Measurements from ENCODE around the gene OR51V1.
"Not testable (repeated sequence)": the region's sequence is repeated elsewhere in the genome, so short reads cannot be mapped to it uniquely, and the experiment has no call there.

OR51V1 gene

GRCh38 chr11:5200582-5200981 lies at the start of gene OR51V1:
TSS of gene OR51V1 (minus strand) at chr11:5200682. CDS start at chr11:5200682, 0 bp downstream.
- DNase-seq: no peak

- not testable (repeated sequence) for DNase-seq
These were observed 49.4 kb upstream of the OR51V1 start, which contains the start of gene HBG1 for GRCh38 chr11:5249807-5250396. TSS of gene HBG1 (minus strand) at chr11:5249857. CDS start at chr11:5249804, 53 bp downstream.

- not testable (repeated sequence) for DNase-seq
These were observed 48.0 kb upstream of the OR51V1 start for GRCh38 chr11:5248498-5248897.

GRCh38 chr11:5247472-5248192 lies 47.1 kb upstream of the OR51V1 start:
- DNase-seq: no peak

GRCh38 chr11:5246772-5247471 lies 46.4 kb upstream of the OR51V1 start:
- no peak for DNase-seq

- no peak for DNase-seq
These were observed 44.7 kb upstream of the OR51V1 start for GRCh38 chr11:5245155-5245554.

- DNase-seq: no peak
These were observed 43.3 kb upstream of the OR51V1 start for GRCh38 chr11:5243816-5244180.

- no peak for DNase-seq
These were observed 42.7 kb upstream of the OR51V1 start for GRCh38 chr11:5242933-5243815.

GRCh38 chr11:5242208-5242607 lies 41.7 kb upstream of the OR51V1 start:
- DNase-seq: no peak

- no peak for DNase-seq
These were observed 41.0 kb upstream of the OR51V1 start for GRCh38 chr11:5241458-5241857.

- no peak for DNase-seq
These were observed 40.0 kb upstream of the OR51V1 start for GRCh38 chr11:5240458-5240857.

- DNase-seq: no peak
These were observed 39.6 kb upstream of the OR51V1 start for GRCh38 chr11:5240056-5240455.

- no peak for DNase-seq
These were observed 38.6 kb upstream of the OR51V1 start for GRCh38 chr11:5239046-5239445.

GRCh38 chr11:5238486-5238885 lies 38.0 kb upstream of the OR51V1 start:
- no peak for DNase-seq

GRCh38 chr11:5237420-5237819 lies 36.9 kb upstream of the OR51V1 start:
- DNase-seq: no peak

- no peak for DNase-seq
These were observed 35.0 kb upstream of the OR51V1 start for GRCh38 chr11:5235364-5236095.

GRCh38 chr11:5234381-5234834 lies 33.9 kb upstream of the OR51V1 start, which contains the start of gene HBD:
TSS of gene HBD (minus strand) at chr11:5234483. CDS start at chr11:5234433, 50 bp downstream.
- no peak for DNase-seq

- DNase-seq: no peak
These were observed 32.8 kb upstream of the OR51V1 start for GRCh38 chr11:5233307-5233706.

- no peak for DNase-seq
These were observed 32.3 kb upstream of the OR51V1 start for GRCh38 chr11:5232821-5233220.

- DNase-seq: no peak
These were observed 31.7 kb upstream of the OR51V1 start for GRCh38 chr11:5232176-5232575.

- no peak for DNase-seq
These were observed 30.6 kb upstream of the OR51V1 start for GRCh38 chr11:5231111-5231510.

- no peak for DNase-seq
These were observed 29.8 kb upstream of the OR51V1 start for GRCh38 chr11:5230266-5230665.

All from activated CD4-positive, alpha-beta T cell treated with anti-CD3 and anti-CD28 coated beads, Interleukin-2, amount 50 U/mL, for 1 hour (primary cell).